ENCODE measurements around the gene PTCH2. TPM values are rescaled to one million over a fixed set of nuclear protein-coding genes. Genes with fewer than 3 reads are reported as not detected.

The PTCH2 gene
- total RNA-seq, 1 experiment from 2014 or later, result 0.03 TPM

- in situ Hi-C loops (cut with HindIII; ENCODE audit: low pct_unique_long_range_greater_than_20kb, low sequenced_read_pairs), result no loop called here
- no peak for DNase-seq (ENCODE audit: low read depth, low spot score)
Observed at GRCh38 chr1:44777547-44777946, 65.5 kb downstream of the PTCH2 start.

DNA sequence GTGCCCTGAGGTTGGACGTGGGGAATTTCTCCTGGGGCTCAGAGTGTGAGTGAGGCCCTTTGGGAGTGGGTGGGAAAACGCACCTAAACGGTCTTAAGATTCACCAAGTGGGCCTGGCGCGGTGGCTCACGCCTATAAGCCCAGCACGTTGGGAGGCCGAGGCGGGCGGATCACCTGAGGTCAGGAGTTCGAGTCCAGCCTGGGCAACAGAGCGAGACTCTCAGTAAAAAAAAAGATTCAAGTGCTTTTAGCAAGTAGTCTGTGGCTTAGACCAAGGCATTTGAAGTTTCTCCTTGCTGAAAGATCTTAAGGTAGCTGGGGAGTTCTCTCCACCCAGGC, 66.4 kb downstream of the PTCH2 start:
- in situ Hi-C loops (cut with HindIII; ENCODE audit: low pct_unique_long_range_greater_than_20kb, low sequenced_read_pairs), result no loop called here
- DNase-seq (ENCODE audit: low read depth, low spot score), result no peak

- in situ Hi-C loops (cut with HindIII; ENCODE audit: low pct_unique_long_range_greater_than_20kb, low sequenced_read_pairs), result no loop called here
- DNase-seq (ENCODE audit: low read depth, low spot score), result no peak
Observed at GRCh38 chr1:44775930-44776729, 66.9 kb downstream of the PTCH2 start.

DNA sequence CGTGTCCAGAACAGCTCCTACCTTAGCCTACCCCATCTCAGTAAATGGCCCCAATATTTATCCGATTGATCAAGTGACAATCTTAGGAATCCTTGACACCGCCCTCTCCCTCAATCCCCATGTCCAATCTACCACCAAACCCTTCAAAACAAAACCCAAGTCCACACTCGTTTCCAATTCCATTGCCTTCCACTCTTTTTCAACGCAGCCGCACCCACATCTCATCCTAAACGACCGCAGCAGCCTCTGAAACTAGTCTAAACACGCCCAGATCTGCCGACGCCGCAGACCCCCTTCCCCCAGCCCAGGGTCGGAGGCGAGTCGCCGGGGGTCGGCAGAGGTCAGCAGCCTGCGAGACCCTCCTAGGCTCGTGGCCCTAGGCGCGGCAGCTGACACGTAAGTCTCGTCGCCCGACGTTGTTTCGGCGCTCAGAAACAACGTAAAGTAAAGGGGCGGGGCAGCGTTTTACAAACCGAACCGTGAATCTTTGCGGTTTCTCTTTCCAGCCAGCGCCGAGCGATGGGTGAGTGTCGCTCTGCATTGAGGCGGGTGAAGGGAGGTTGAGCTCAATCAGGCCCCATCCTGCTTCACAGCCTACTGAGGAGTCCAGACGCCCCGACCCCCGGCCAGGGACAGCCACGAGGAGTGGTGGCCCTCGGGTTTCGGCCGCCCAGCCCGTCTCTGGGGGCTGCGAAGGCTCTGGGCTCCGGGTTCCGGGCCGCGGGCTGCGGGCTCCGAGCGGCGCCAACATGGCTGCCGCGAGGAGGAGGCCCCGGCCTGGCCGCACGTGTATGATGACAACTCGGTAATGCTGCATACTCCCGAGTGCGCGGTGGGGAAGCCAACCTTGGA, 67.7 kb downstream of the PTCH2 start, which contains the start of gene RPS8:
Gene RPS8 (plus strand): TSS at position 463 of the 852 bp plus-strand sequence. CDS start 57 bp downstream, at position 520.
- in situ Hi-C loops (cut with HindIII; ENCODE audit: low pct_unique_long_range_greater_than_20kb, low sequenced_read_pairs), result no loop called here
- peak; percentile 94 for DNase-seq (ENCODE audit: low read depth, low spot score)

Small RNAs within 50 kb of the gene (small RNA-seq; reads per million reads assigned to genes)
- gene AL136380.1 (0 reads per million in 2 experiments), gene SNORD38A (14.4 to 210 reads per million in 2 experiments), gene SNORD38B (0 reads per million in 2 experiments), gene SNORD46 (394 to 3,224 reads per million in 2 experiments), gene SNORD55 (0 reads per million in 2 experiments)

Other genes with a start within 250 kb of the PTCH2 start
- gene TMEM53, start 168.8 kb downstream of the PTCH2 start, total RNA-seq (2014; rRNA removed; shearing (Covaris generic)), result 18.0 and 20.0 TPM in 2 replicates
- 0.24 TPM in 1 of 2 replicates, not detected in the other for gene ARMH1, start 168.5 kb downstream of the PTCH2 start, total RNA-seq (2014; rRNA removed; shearing (Covaris generic))
- not detected in 2 replicates for gene RNU5D-1, start 112.1 kb downstream of the PTCH2 start, total RNA-seq (2014; rRNA removed; shearing (Covaris generic))
- gene KIF2C, start 103.4 kb downstream of the PTCH2 start, total RNA-seq (2014; rRNA removed; shearing (Covaris generic)), result 28.0 and 30.5 TPM in 2 replicates
- 2,103 and 2,284 TPM in 2 replicates for gene RPS8, start 67.7 kb downstream of the PTCH2 start, total RNA-seq (2014; rRNA removed; shearing (Covaris generic))
- not detected in 2 replicates for gene BEST4, start 55.1 kb downstream of the PTCH2 start, total RNA-seq (2014; rRNA removed; shearing (Covaris generic))
- 3.4 and 5.0 TPM in 2 replicates for gene PLK3, start 42.9 kb downstream of the PTCH2 start, total RNA-seq (2014; rRNA removed; shearing (Covaris generic))
- gene DYNLT4, start 35.9 kb downstream of the PTCH2 start, total RNA-seq (2014; rRNA removed; shearing (Covaris generic)), result not detected in 2 replicates
- gene BTBD19, start 34.7 kb downstream of the PTCH2 start, total RNA-seq (2014; rRNA removed; shearing (Covaris generic)), result 0.69 TPM in 1 of 2 replicates, not detected in the other
- 23.5 and 27.5 TPM in 2 replicates for gene EIF2B3, start 143.3 kb upstream of the PTCH2 start, total RNA-seq (2014; rRNA removed; shearing (Covaris generic))
- 17.8 and 18.6 TPM in 2 replicates for gene HECTD3, start 168.1 kb upstream of the PTCH2 start, total RNA-seq (2014; rRNA removed; shearing (Covaris generic))
- gene UROD, start 169.0 kb upstream of the PTCH2 start, total RNA-seq (2014; rRNA removed; shearing (Covaris generic)), result 78.9 and 89.5 TPM in 2 replicates

All from SK-MEL-5 (cell line).